ENCODE measurements around the gene FAM151B.

DNA sequence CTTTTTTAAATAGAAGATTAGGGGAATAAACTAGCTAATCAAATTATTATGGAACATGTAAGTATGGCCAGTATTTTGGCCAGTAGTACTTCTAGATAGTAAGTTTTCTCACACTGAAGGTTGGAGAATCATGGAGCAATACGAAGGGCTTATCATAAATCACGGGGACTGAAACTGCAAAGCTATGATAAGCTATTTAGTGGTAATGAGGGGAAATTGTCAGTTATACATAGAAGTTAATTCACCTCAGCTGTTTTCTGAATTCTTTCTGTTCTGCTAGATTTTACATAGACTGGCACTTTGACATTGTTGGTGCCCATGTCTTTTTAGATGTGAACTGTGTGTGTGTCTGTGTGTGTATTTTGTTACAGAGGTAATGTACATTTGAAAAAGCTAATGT, 34.5 kb upstream of the FAM151B start:
- TF ChIP-seq, protein P1, sequence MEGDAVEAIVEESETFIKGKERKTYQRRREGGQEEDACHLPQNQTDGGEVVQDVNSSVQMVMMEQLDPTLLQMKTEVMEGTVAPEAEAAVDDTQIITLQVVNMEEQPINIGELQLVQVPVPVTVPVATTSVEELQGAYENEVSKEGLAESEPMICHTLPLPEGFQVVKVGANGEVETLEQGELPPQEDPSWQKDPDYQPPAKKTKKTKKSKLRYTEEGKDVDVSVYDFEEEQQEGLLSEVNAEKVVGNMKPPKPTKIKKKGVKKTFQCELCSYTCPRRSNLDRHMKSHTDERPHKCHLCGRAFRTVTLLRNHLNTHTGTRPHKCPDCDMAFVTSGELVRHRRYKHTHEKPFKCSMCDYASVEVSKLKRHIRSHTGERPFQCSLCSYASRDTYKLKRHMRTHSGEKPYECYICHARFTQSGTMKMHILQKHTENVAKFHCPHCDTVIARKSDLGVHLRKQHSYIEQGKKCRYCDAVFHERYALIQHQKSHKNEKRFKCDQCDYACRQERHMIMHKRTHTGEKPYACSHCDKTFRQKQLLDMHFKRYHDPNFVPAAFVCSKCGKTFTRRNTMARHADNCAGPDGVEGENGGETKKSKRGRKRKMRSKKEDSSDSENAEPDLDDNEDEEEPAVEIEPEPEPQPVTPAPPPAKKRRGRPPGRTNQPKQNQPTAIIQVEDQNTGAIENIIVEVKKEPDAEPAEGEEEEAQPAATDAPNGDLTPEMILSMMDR (conservative IDR thresholded peaks at IDR 0.05; ENCODE audit: low read depth in 2 of 2) = no peak
- no peak for TF ChIP-seq EZH2phosphoT487 (IDR thresholded peaks at IDR 0.05; ENCODE audit: unreplicated experiment)
- TF ChIP-seq, protein P2, sequence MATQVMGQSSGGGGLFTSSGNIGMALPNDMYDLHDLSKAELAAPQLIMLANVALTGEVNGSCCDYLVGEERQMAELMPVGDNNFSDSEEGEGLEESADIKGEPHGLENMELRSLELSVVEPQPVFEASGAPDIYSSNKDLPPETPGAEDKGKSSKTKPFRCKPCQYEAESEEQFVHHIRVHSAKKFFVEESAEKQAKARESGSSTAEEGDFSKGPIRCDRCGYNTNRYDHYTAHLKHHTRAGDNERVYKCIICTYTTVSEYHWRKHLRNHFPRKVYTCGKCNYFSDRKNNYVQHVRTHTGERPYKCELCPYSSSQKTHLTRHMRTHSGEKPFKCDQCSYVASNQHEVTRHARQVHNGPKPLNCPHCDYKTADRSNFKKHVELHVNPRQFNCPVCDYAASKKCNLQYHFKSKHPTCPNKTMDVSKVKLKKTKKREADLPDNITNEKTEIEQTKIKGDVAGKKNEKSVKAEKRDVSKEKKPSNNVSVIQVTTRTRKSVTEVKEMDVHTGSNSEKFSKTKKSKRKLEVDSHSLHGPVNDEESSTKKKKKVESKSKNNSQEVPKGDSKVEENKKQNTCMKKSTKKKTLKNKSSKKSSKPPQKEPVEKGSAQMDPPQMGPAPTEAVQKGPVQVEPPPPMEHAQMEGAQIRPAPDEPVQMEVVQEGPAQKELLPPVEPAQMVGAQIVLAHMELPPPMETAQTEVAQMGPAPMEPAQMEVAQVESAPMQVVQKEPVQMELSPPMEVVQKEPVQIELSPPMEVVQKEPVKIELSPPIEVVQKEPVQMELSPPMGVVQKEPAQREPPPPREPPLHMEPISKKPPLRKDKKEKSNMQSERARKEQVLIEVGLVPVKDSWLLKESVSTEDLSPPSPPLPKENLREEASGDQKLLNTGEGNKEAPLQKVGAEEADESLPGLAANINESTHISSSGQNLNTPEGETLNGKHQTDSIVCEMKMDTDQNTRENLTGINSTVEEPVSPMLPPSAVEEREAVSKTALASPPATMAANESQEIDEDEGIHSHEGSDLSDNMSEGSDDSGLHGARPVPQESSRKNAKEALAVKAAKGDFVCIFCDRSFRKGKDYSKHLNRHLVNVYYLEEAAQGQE (IDR thresholded peaks at IDR 0.05; ENCODE audit: unreplicated experiment) = no peak
- TF ChIP-seq POLR2AphosphoS5 (IDR thresholded peaks at IDR 0.05; ENCODE audit: low read depth) = no peak

Data from GM23338 (cell line).